ENCODE measurements around the gene ACADL. TPM values are rescaled to one million over a fixed set of nuclear protein-coding genes. Genes with fewer than 3 reads are reported as not detected.

The ACADL gene
- polyA plus RNA-seq, 3 donors: not detected

GRCh38 chr2:210269148-210269547 lies 43.9 kb upstream of the ACADL start:
- no peaks in the 10 kb centered on the region for H3K9me3 Mint-ChIP-seq
- no peaks in the 10 kb centered on the region for H3K79me2 ChIP-seq (ENCODE audit: insufficient read depth, low read length)
- no peak overlapping the region for H3K27ac ChIP-seq (ENCODE audit: low read depth in 1 of 2, low read length in 2 of 2)
- no peak overlapping the region for H3K4me3 ChIP-seq (replicated peaks in 1 of 3; ENCODE audit: low read depth in 2 of 3, low read length in 3 of 3)
- no peaks in the 10 kb centered on the region for H3K27me3 ChIP-seq (ENCODE audit: control insufficient read depth in 2 of 2, insufficient read depth in 2 of 2, low read length in 2 of 2)
- no peaks in the 10 kb centered on the region for H3K4me1 Mint-ChIP-seq
- 17% methylated on average over 1 of the region's 3 CpGs for WGBS (ENCODE audit: insufficient coverage)
- H3K4me1 ChIP-seq (ENCODE audit: control insufficient read depth in 1 of 2, insufficient read depth in 2 of 2, low read length in 2 of 2): no peaks in the 10 kb centered on the region
- H3K27ac Mint-ChIP-seq: no peak overlapping the region
- H3K4me2 ChIP-seq (replicated peaks; ENCODE audit: extremely low read depth, low read length, poor library complexity, severe bottlenecking): no peak overlapping the region
- intact Hi-C loops (cut with micrococcal nuclease): no loop called here
- no peaks in the 10 kb centered on the region for H4K20me1 ChIP-seq (ENCODE audit: insufficient read depth, low read length)
- no peak overlapping the region for H3K4me3 Mint-ChIP-seq
- no peaks in the 10 kb centered on the region for H3K9me3 ChIP-seq (replicated peaks in 1 of 2; ENCODE audit: control insufficient read depth in 1 of 2, insufficient read depth in 1 of 2, low read length in 2 of 2)
- H2AFZ ChIP-seq (ENCODE audit: insufficient read depth, low read depth, low read length, poor library complexity, severe bottlenecking): no peak overlapping the region
- no peaks in the 10 kb centered on the region for H3K36me3 Mint-ChIP-seq
- no peaks in the 10 kb centered on the region for H3K36me3 ChIP-seq (replicated peaks in 1 of 2; ENCODE audit: control insufficient read depth in 1 of 2, insufficient read depth in 2 of 2, low read length in 2 of 2)
- H3K9ac ChIP-seq (ENCODE audit: insufficient read depth, low read length, poor library complexity, severe bottlenecking): no peak overlapping the region
- no peak for DNase-seq
- peaks cover 0 to 2% (median 0%) of the 10 kb centered on the region in 3 donors for H3K27me3 Mint-ChIP-seq (ENCODE audit: low read depth in 3 of 3)
- TF ChIP-seq CTCF (IDR thresholded peaks at IDR 0.05): no peak

DNA sequence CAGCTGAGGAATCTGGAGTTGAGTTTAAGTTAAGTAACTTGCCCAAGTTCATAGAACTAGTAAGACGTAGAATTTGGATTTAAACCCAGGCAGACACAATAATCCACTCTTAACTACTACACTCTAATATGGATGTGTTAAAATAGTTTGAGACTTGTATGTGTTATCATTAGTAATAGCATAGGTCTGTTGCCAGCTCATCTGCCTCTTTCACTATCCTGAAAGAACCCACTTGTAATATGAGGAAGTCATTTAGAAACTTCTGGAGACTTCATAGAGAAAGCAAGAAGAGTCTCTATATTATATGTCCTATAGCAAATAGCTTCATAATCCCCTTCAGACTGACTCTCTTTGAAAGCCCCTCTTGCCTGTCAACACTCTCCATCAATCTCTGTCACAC lies 43.0 kb upstream of the ACADL start:
- no peak for DNase-seq
- Histone ChIP-seq H3K4me3 (replicated peaks in 1 of 3; ENCODE audit: low read depth in 2 of 3, low read length in 3 of 3) (no peak overlapping the region), H3K9ac (ENCODE audit: insufficient read depth, low read length, poor library complexity, severe bottlenecking) (no peak overlapping the region), H3K9me3 (replicated peaks in 1 of 2; ENCODE audit: control insufficient read depth in 1 of 2, insufficient read depth in 1 of 2, low read length in 2 of 2) (no peaks in the 10 kb centered on the region), H2AFZ (ENCODE audit: insufficient read depth, low read depth, low read length, poor library complexity, severe bottlenecking) (no peak overlapping the region), H3K79me2 (ENCODE audit: insufficient read depth, low read length) (no peaks in the 10 kb centered on the region), H4K20me1 (ENCODE audit: insufficient read depth, low read length) (no peaks in the 10 kb centered on the region), H3K4me2 (replicated peaks; ENCODE audit: extremely low read depth, low read length, poor library complexity, severe bottlenecking) (no peak overlapping the region), H3K4me1 (ENCODE audit: control insufficient read depth in 1 of 2, insufficient read depth in 2 of 2, low read length in 2 of 2) (no peaks in the 10 kb centered on the region), H3K27me3 (ENCODE audit: control insufficient read depth in 2 of 2, insufficient read depth in 2 of 2, low read length in 2 of 2) (no peaks in the 10 kb centered on the region), H3K36me3 (replicated peaks in 1 of 2; ENCODE audit: control insufficient read depth in 1 of 2, insufficient read depth in 2 of 2, low read length in 2 of 2) (no peaks in the 10 kb centered on the region), H3K27ac (ENCODE audit: low read depth in 1 of 2, low read length in 2 of 2) (no peak overlapping the region)
- H3K9me3 Mint-ChIP-seq: peaks cover 0 to 2% (median 0%) of the 10 kb centered on the region in 7 donors
- TF ChIP-seq CTCF (IDR thresholded peaks at IDR 0.05): no peak
- no peaks in the 10 kb centered on the region for H3K36me3 Mint-ChIP-seq
- no peaks in the 10 kb centered on the region for H3K4me1 Mint-ChIP-seq
- WGBS (ENCODE audit: insufficient coverage): no CpG with 5 or more reads among the region's 1 CpG
- H3K27ac Mint-ChIP-seq: no peak overlapping the region
- intact Hi-C loops (cut with micrococcal nuclease): no loop called here
- H3K27me3 Mint-ChIP-seq (ENCODE audit: low read depth in 3 of 3): peaks cover 0 to 2% (median under 1%) of the 10 kb centered on the region in 3 donors
- H3K4me3 Mint-ChIP-seq: no peak overlapping the region
